Measurements from ENCODE around the gene ASTN2.

The ASTN2 gene

GRCh38 chr9:116654059-116654355 lies 760.9 kb downstream of the ASTN2 start:
- in situ Hi-C loops (cut with HindIII; ENCODE audit: low sequenced_read_pairs) = loop anchor here (25.0 kb wide), 1 partner anchor 1067 kb away; no protein-coding TSS in a partner anchor

- in situ Hi-C loops (cut with HindIII; ENCODE audit: low sequenced_read_pairs) = loop anchor here (25.0 kb wide), 1 partner anchor 1066 kb away; no protein-coding TSS in a partner anchor
Measured at GRCh38 chr9:116653348-116654058, 761.4 kb downstream of the ASTN2 start.

GRCh38 chr9:116647515-116647809 lies 767.4 kb downstream of the ASTN2 start:
- in situ Hi-C loops (cut with HindIII; ENCODE audit: low sequenced_read_pairs) = no loop called here

GRCh38 chr9:116646661-116647514 lies 768.0 kb downstream of the ASTN2 start:
- in situ Hi-C loops (cut with HindIII; ENCODE audit: low sequenced_read_pairs) = no loop called here

- in situ Hi-C loops (cut with HindIII; ENCODE audit: low sequenced_read_pairs) = loop anchor here (5.0 kb wide), 1 partner anchor 62 kb away; no protein-coding TSS in a partner anchor
Measured at GRCh38 chr9:116644091-116644688, 770.7 kb downstream of the ASTN2 start.

- in situ Hi-C loops (cut with HindIII; ENCODE audit: low sequenced_read_pairs) = loop anchor here (5.0 kb wide), 1 partner anchor 61 kb away; no protein-coding TSS in a partner anchor
Measured at GRCh38 chr9:116643691-116644090, 771.2 kb downstream of the ASTN2 start.

- in situ Hi-C loops (cut with HindIII; ENCODE audit: low sequenced_read_pairs) = loop anchor here (5.0 kb wide), 1 partner anchor 59 kb away; no protein-coding TSS in a partner anchor
Measured at GRCh38 chr9:116641292-116642059, 773.4 kb downstream of the ASTN2 start.

GRCh38 chr9:116639251-116639741 lies 775.6 kb downstream of the ASTN2 start:
- in situ Hi-C loops (cut with HindIII; ENCODE audit: low sequenced_read_pairs) = no loop called here

GRCh38 chr9:116635908-116636307 lies 778.9 kb downstream of the ASTN2 start:
- in situ Hi-C loops (cut with HindIII; ENCODE audit: low sequenced_read_pairs) = no loop called here

GRCh38 chr9:116632990-116633838 lies 781.6 kb downstream of the ASTN2 start:
- in situ Hi-C loops (cut with HindIII; ENCODE audit: low sequenced_read_pairs) = no loop called here

- in situ Hi-C loops (cut with HindIII; ENCODE audit: low sequenced_read_pairs) = no loop called here
Measured at GRCh38 chr9:116629634-116630033, 785.2 kb downstream of the ASTN2 start.

GRCh38 chr9:116628716-116629115 lies 786.1 kb downstream of the ASTN2 start:
- in situ Hi-C loops (cut with HindIII; ENCODE audit: low sequenced_read_pairs) = no loop called here

GRCh38 chr9:116627433-116627832 lies 787.4 kb downstream of the ASTN2 start:
- in situ Hi-C loops (cut with HindIII; ENCODE audit: low sequenced_read_pairs) = no loop called here

GRCh38 chr9:116626762-116627161 lies 788.1 kb downstream of the ASTN2 start:
- in situ Hi-C loops (cut with HindIII; ENCODE audit: low sequenced_read_pairs) = no loop called here

- in situ Hi-C loops (cut with HindIII; ENCODE audit: low sequenced_read_pairs) = no loop called here
Measured at GRCh38 chr9:116623715-116624114, 791.1 kb downstream of the ASTN2 start.

- in situ Hi-C loops (cut with HindIII; ENCODE audit: low sequenced_read_pairs) = no loop called here
Measured at GRCh38 chr9:116617389-116617788, 797.5 kb downstream of the ASTN2 start.

- in situ Hi-C loops (cut with HindIII; ENCODE audit: low sequenced_read_pairs) = no loop called here
Measured at GRCh38 chr9:116616304-116616914, 798.4 kb downstream of the ASTN2 start.

GRCh38 chr9:116608064-116608463 lies 806.8 kb downstream of the ASTN2 start:
- in situ Hi-C loops (cut with HindIII; ENCODE audit: low sequenced_read_pairs) = no loop called here

GRCh38 chr9:116605904-116606341 lies 808.9 kb downstream of the ASTN2 start:
- in situ Hi-C loops (cut with HindIII; ENCODE audit: low sequenced_read_pairs) = no loop called here

Measured in endothelial cell of hepatic sinusoid (primary cell).